CD14-positive monocyte (primary cell): Measurements from ENCODE around the gene DNAJC18. TPM values are rescaled to one million over a fixed set of nuclear protein-coding genes. Genes with fewer than 3 reads are reported as not detected.

Source experiments
- DNase-seq, 3 donors: peaks; one replicate each; pipeline ENCODE4 v3.0.0-alpha.2; 2011 to 2022
- H2AFZ ChIP-seq: 2 replicates; pipeline ENCODE4 v1.6.0; 2012; ENCODE audit warnings: mild to moderate bottlenecking, low read depth, low read length, inconsistent platforms; ENCODE audit not compliant: insufficient read depth, poor library complexity, severe bottlenecking
- H3K27ac ChIP-seq, 2 donors: 1 replicate in 1 of 2; 2 replicates in 1 of 2; pipeline ENCODE4 v1.5.1; 2012 to 2013; ENCODE audit warnings: low read length in 2 of 2, control low read depth in 1 of 2, inconsistent platforms in 1 of 2, low read depth in 1 of 2, mild to moderate bottlenecking in 1 of 2
- H3K27me3 ChIP-seq, 2 donors: one replicate each; pipeline versions ENCODE4 v1.6.0 to v1.6.1; 2011 to 2013; ENCODE audit warnings: low read length in 2 of 2; ENCODE audit not compliant: control insufficient read depth in 2 of 2, insufficient read depth in 2 of 2
- H3K36me3 ChIP-seq, 2 donors: replicated peaks in 1 of 2; 1 replicate in 1 of 2; 2 replicates in 1 of 2; pipeline versions ENCODE4 v1.5.1 to v1.6.1; 2012 to 2013; ENCODE audit warnings: low read length in 2 of 2, control low read depth in 1 of 2, inconsistent platforms in 1 of 2, mild to moderate bottlenecking in 1 of 2; ENCODE audit not compliant: insufficient read depth in 2 of 2, control insufficient read depth in 1 of 2
- H3K4me1 ChIP-seq, 2 donors: 1 replicate in 1 of 2; 2 replicates in 1 of 2; pipeline versions ENCODE4 v1.5.1 to v1.6.1; 2012 to 2013; ENCODE audit warnings: low read length in 2 of 2, control low read depth in 1 of 2, inconsistent platforms in 1 of 2, mild to moderate bottlenecking in 1 of 2, moderate library complexity in 1 of 2; ENCODE audit not compliant: insufficient read depth in 2 of 2, control insufficient read depth in 1 of 2
- H3K4me2 ChIP-seq: replicated peaks from 2 replicates; pipeline ENCODE3; 2012; ENCODE audit warnings: low read length, moderate library complexity, mild to moderate bottlenecking; ENCODE audit not compliant: poor library complexity, severe bottlenecking; ENCODE audit errors: extremely low read depth
- H3K4me3 ChIP-seq, 3 experiments: fragments of 200-600 bp in 1 of 3; sonication (generic) in 1 of 3; replicated peaks in 1 of 3; 1 replicate in 2 of 3; 2 replicates in 1 of 3; pipeline ENCODE4 v1.5.1; 2011 to 2013; ENCODE audit warnings: low read length in 3 of 3, mild to moderate bottlenecking in 3 of 3, control low read depth in 2 of 3, low read depth in 2 of 3, inconsistent platforms in 1 of 3, moderate library complexity in 1 of 3
- H3K79me2 ChIP-seq: 2 replicates; pipeline ENCODE4 v1.6.0; 2012; ENCODE audit warnings: mild to moderate bottlenecking, control low read depth, inconsistent platforms, low read length, moderate library complexity; ENCODE audit not compliant: insufficient read depth
- H3K9ac ChIP-seq: 2 replicates; pipeline ENCODE4 v1.6.0; 2017; ENCODE audit warnings: low read length, mild to moderate bottlenecking; ENCODE audit not compliant: insufficient read depth, poor library complexity, severe bottlenecking
- H3K9me3 ChIP-seq, 2 donors: replicated peaks in 1 of 2; 1 replicate in 1 of 2; 2 replicates in 1 of 2; pipeline versions ENCODE4 v1.5.1 to v1.6.1; 2012 to 2013; ENCODE audit warnings: low read length in 2 of 2, control low read depth in 1 of 2; ENCODE audit not compliant: control insufficient read depth in 1 of 2, insufficient read depth in 1 of 2
- H4K20me1 ChIP-seq: 2 replicates; pipeline ENCODE4 v1.6.0; 2012; ENCODE audit warnings: mild to moderate bottlenecking, low read length, control low read depth, moderate library complexity; ENCODE audit not compliant: insufficient read depth
- H3K27ac Mint-ChIP-seq, 7 donors: one replicate each; pipeline ENCODE4 v1.8.0; 2020; ENCODE audit warnings: mild to moderate bottlenecking in 7 of 7, mixed read lengths in 7 of 7, moderate library complexity in 6 of 7, inconsistent platforms in 2 of 7
- H3K27me3 Mint-ChIP-seq, 3 donors: one replicate each; pipeline ENCODE4 v1.8.0; 2021 to 2022; ENCODE audit warnings: low read depth in 3 of 3, mild to moderate bottlenecking in 3 of 3, mixed read lengths in 3 of 3, moderate library complexity in 3 of 3, inconsistent platforms in 1 of 3
- H3K36me3 Mint-ChIP-seq, 2 donors: one replicate each; pipeline ENCODE4 v1.8.0; 2020; ENCODE audit warnings: mixed read lengths in 2 of 2, inconsistent platforms in 1 of 2, mild to moderate bottlenecking in 1 of 2
- H3K4me1 Mint-ChIP-seq: one replicate; pipeline ENCODE4 v1.8.0; 2020; ENCODE audit warnings: mild to moderate bottlenecking, mixed read lengths
- H3K4me3 Mint-ChIP-seq, 2 donors: one replicate each; pipeline ENCODE4 v1.8.0; 2020; ENCODE audit warnings: mild to moderate bottlenecking in 2 of 2, mixed read lengths in 2 of 2, moderate library complexity in 1 of 2
- H3K9me3 Mint-ChIP-seq, 7 donors: one replicate each; pipeline ENCODE4 v1.8.0; 2020 to 2022; ENCODE audit warnings: mixed read lengths in 7 of 7, mild to moderate bottlenecking in 6 of 7, moderate library complexity in 6 of 7, inconsistent platforms in 2 of 7
- WGBS: methylation state at CpG from one replicate; pipeline ENCODE4 v1.1.5; 2013; ENCODE audit warnings: missing lambda C conversion rate; ENCODE audit not compliant: insufficient coverage; 5-methylcytosine and 5-hydroxymethylcytosine counted together
- intact Hi-C, 2 donors: fragments of 100-400 bp; cut with micrococcal nuclease; formaldehyde crosslinking; loops; one replicate each; pipeline versions ENCODE4 v1.15.0 to v1.15.1; 2023
- polyA plus RNA-seq, 3 donors: library from polyadenylated mRNA; depleted of rRNA in 1 of 3; unstranded in 2 of 3; stranded (reverse) in 1 of 3; fragments of 300-500 nt in 2 of 3; fragments of >200 nt in 1 of 3; fragmentation: Illumina TruSeq in 2 of 3; gene quantifications; 1 replicate in 2 of 3; 2 replicates in 1 of 3; pipeline ENCODE4 v1.2.3, GENCODE V29; 2012 to 2021
- TF ChIP-seq, protein P1 (sequence below): fragments of 200-600 bp; IDR thresholded peaks from one replicate; pipeline ENCODE4 v1.8.0; 2022; ENCODE audit warnings: antibody characterized with exemption, mild to moderate bottlenecking

The DNAJC18 gene
- polyA plus RNA-seq, 3 donors = 0.87 to 2.6 (median 2.2) TPM

DNA sequence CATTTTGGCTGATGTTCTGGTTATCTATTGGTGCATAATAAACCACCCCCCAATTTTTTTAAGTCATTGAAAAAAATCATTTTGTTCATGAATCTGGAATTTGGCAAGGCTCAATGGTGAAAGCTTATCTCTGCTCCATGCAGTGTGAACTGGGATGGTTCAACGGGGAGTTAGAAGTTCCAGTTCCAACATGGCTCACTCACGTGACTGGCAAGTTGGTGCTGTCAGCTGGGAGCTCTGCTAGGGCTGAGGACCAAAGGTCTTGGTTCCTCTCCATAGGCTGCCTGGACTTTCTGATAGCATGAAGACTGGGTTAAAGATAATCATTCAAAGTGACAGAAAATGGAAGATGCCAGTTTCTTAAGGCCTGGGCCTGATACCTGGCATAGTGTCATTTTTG, 32.4 kb downstream of the DNAJC18 start:
- TF ChIP-seq, protein P1, sequence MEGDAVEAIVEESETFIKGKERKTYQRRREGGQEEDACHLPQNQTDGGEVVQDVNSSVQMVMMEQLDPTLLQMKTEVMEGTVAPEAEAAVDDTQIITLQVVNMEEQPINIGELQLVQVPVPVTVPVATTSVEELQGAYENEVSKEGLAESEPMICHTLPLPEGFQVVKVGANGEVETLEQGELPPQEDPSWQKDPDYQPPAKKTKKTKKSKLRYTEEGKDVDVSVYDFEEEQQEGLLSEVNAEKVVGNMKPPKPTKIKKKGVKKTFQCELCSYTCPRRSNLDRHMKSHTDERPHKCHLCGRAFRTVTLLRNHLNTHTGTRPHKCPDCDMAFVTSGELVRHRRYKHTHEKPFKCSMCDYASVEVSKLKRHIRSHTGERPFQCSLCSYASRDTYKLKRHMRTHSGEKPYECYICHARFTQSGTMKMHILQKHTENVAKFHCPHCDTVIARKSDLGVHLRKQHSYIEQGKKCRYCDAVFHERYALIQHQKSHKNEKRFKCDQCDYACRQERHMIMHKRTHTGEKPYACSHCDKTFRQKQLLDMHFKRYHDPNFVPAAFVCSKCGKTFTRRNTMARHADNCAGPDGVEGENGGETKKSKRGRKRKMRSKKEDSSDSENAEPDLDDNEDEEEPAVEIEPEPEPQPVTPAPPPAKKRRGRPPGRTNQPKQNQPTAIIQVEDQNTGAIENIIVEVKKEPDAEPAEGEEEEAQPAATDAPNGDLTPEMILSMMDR = no peak
- H3K36me3 Mint-ChIP-seq = no peaks in the 10 kb centered on the region
- intact Hi-C loops = no loop called here
- H3K4me2 ChIP-seq = no peak overlapping the region
- no peak overlapping the region for H2AFZ ChIP-seq
- H4K20me1 ChIP-seq = no peaks in the 10 kb centered on the region
- peaks cover 0 to 2% (median 0%) of the 10 kb centered on the region in 3 donors for H3K27me3 Mint-ChIP-seq
- H3K36me3 ChIP-seq = no peaks in the 10 kb centered on the region
- WGBS = 100% methylated on average over 2 of the region's 2 CpGs
- no peaks in the 10 kb centered on the region for H3K27me3 ChIP-seq
- H3K27ac Mint-ChIP-seq = no peak overlapping the region
- peaks cover 23% of the 10 kb centered on the region for H3K4me1 Mint-ChIP-seq
- no peak overlapping the region for H3K4me3 ChIP-seq
- no peaks in the 10 kb centered on the region for H3K9me3 ChIP-seq
- no peak overlapping the region for H3K4me3 Mint-ChIP-seq
- H3K79me2 ChIP-seq = no peaks in the 10 kb centered on the region
- no peak for DNase-seq
- peaks cover 0 to 1% (median 0%) of the 10 kb centered on the region in 7 donors for H3K9me3 Mint-ChIP-seq
- no peak overlapping the region for H3K27ac ChIP-seq
- H3K4me1 ChIP-seq = peaks cover 12 to 15% of the 10 kb centered on the region in 2 donors
- no peak overlapping the region for H3K9ac ChIP-seq

DNA sequence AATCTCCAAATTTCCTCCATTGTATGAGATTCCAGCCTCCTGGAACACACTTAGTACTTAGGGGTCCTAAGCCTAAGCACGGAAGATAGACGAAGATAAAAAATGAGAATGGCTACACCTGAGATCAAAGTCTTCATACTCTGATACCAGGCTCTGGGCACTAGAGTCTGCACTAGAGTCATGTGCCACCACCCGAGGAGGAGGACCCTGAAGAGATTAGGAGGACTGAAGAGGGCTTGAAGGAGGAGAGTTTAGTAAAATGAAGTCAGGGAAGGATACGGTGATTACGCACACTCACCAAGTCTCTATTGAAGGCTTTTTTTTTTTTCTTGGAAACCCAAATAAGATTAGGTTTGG, 34.9 kb downstream of the DNAJC18 start:
- no peaks in the 10 kb centered on the region for H4K20me1 ChIP-seq
- peak overlapping the region; percentile 88 to 93 for H3K27ac ChIP-seq
- no peak for DNase-seq
- H3K27me3 ChIP-seq = no peaks in the 10 kb centered on the region
- intact Hi-C loops = no loop called here
- Mint-ChIP-seq H3K9me3 (peaks cover 0 to 1% (median 0%) of the 10 kb centered on the region in 7 donors), H3K36me3 (no peaks in the 10 kb centered on the region), H3K4me3 (peak overlapping the region; percentile 99), H3K27me3 (peaks cover 0 to 4% (median 0%) of the 10 kb centered on the region in 3 donors), H3K27ac (peak overlapping the region; percentile 99 to 100 (median 100)), H3K4me1 (peaks cover 23% of the 10 kb centered on the region)
- TF ChIP-seq, protein P1 = no peak
- no peaks in the 10 kb centered on the region for H3K79me2 ChIP-seq
- WGBS = 38% methylated on average over 2 of the region's 5 CpGs
- H3K36me3 ChIP-seq = no peaks in the 10 kb centered on the region
- peak overlapping the region; percentile 60 for H3K9ac ChIP-seq
- H3K9me3 ChIP-seq = no peaks in the 10 kb centered on the region
- peak overlapping the region; percentile 77 for H2AFZ ChIP-seq
- H3K4me3 ChIP-seq = peak overlapping the region; percentile 44 to 84 (median 64)
- peaks cover 12 to 15% of the 10 kb centered on the region in 2 donors for H3K4me1 ChIP-seq
- H3K4me2 ChIP-seq = peak overlapping the region; percentile 84
